Glutamatergic neuron (in vitro differentiated cells): ENCODE data around the gene ACADL. TPM values are rescaled to one million over a fixed set of nuclear protein-coding genes. Genes with fewer than 3 reads are reported as not detected.
"Not testable (repeated sequence)": the region's sequence is repeated elsewhere in the genome, so short reads cannot be mapped to it uniquely, and the experiment has no call there.

Experiments
- DNase-seq: peaks from one replicate; pipeline ENCODE4 v3.0.0; 2022
- H3K27ac Mint-ChIP-seq: one replicate; pipeline ENCODE4 v1.8.0; 2020; ENCODE audit warnings: mild to moderate bottlenecking, mixed read lengths, inconsistent platforms; ENCODE audit not compliant: unreplicated experiment
- H3K27me3 Mint-ChIP-seq: one replicate; pipeline ENCODE4 v1.8.0; 2020; ENCODE audit warnings: mild to moderate bottlenecking, moderate library complexity, mixed read lengths, inconsistent platforms; ENCODE audit not compliant: unreplicated experiment
- H3K36me3 Mint-ChIP-seq: one replicate; pipeline ENCODE4 v1.8.0; 2020; ENCODE audit warnings: mild to moderate bottlenecking, mixed read lengths, inconsistent platforms; ENCODE audit not compliant: unreplicated experiment
- H3K4me1 Mint-ChIP-seq: one replicate; pipeline ENCODE4 v1.8.0; 2020; ENCODE audit warnings: mild to moderate bottlenecking, low read depth, mixed read lengths, inconsistent platforms; ENCODE audit not compliant: unreplicated experiment
- H3K4me3 Mint-ChIP-seq: one replicate; pipeline ENCODE4 v1.8.0; 2020; ENCODE audit warnings: mild to moderate bottlenecking, mixed read lengths, inconsistent platforms; ENCODE audit not compliant: unreplicated experiment
- H3K9me3 Mint-ChIP-seq: one replicate; pipeline ENCODE4 v1.8.0; 2020; ENCODE audit warnings: mild to moderate bottlenecking, moderate library complexity, mixed read lengths, inconsistent platforms; ENCODE audit not compliant: unreplicated experiment
- total RNA-seq: library from RNA; stranded (reverse); fragmentation: NEBNext Ultra II Directional; extraction: Animal tissue kit (Norgen Biotek cat#: 25700); gene quantifications from one replicate; pipeline ENCODE4 v1.2.1, GENCODE V29; 2021; ENCODE audit not compliant: unreplicated experiment
- TF ChIP-seq, protein P1 (sequence below): fragments of 200-600 bp; sonication (generic); IDR thresholded peaks from one replicate; pipeline ENCODE4 v1.5.0; 2021; ENCODE audit not compliant: partially characterized antibody, unreplicated experiment

The ACADL gene
- total RNA-seq, 1 donor from 2014 or later: not detected

DNA sequence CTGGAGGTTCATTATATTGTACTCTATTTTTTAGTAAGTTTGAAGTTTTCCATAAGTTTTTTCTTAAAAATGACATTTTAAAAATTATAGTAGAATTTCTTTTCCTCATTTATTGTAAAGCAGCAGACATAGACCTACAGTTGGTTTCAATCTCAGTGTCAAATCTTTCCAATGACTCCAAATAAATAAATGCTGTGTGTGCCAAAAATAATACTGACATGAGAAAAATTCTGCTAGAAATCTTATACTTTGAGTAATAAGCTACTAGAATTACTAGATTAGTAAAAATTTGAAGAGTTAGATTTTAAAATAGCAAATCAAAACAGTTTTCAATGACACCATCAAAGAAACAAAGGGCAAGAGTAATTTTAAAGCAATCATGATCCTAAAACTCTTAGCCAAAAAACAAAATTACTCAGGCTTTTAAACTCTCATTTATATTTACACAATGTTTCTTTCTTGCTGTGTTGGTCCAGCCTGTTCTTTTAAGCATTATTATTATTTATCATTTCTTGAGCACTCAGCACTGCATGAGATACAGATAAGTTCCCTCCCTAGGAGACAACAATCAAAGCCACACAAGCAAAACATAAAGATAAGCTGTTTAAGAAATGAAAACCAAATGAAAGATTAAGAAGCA is 45.8 kb downstream of the ACADL start:
- DNase-seq: no peak
- Mint-ChIP-seq H3K27me3 (peaks cover 5% of the 10 kb centered on the region), H3K9me3 (peaks cover 2% of the 10 kb centered on the region), H3K36me3 (peaks cover 6% of the 10 kb centered on the region), H3K4me1 (no peaks in the 10 kb centered on the region), H3K4me3 (no peak overlapping the region), H3K27ac (no peak overlapping the region)
- TF ChIP-seq, protein P1, sequence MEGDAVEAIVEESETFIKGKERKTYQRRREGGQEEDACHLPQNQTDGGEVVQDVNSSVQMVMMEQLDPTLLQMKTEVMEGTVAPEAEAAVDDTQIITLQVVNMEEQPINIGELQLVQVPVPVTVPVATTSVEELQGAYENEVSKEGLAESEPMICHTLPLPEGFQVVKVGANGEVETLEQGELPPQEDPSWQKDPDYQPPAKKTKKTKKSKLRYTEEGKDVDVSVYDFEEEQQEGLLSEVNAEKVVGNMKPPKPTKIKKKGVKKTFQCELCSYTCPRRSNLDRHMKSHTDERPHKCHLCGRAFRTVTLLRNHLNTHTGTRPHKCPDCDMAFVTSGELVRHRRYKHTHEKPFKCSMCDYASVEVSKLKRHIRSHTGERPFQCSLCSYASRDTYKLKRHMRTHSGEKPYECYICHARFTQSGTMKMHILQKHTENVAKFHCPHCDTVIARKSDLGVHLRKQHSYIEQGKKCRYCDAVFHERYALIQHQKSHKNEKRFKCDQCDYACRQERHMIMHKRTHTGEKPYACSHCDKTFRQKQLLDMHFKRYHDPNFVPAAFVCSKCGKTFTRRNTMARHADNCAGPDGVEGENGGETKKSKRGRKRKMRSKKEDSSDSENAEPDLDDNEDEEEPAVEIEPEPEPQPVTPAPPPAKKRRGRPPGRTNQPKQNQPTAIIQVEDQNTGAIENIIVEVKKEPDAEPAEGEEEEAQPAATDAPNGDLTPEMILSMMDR: no peak

DNA sequence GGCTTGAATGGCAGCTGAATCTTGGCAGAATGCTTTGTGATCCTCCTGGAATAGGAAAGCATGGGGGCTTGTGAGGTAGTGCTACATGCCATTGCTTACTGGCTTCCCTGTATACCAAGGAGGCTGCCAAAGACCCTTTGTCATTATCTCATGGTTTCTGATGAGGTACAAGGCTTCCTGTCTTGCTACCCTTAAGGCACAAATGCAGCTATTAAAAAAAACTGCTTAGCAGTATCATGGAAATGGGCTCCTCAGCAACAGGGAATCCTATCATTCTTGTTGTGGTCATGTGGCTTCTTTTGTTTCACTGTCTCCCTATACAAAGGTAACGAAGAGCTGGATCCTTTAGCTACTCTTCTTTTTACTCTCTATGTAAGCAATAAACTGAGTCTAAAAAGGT is 47.5 kb downstream of the ACADL start:
- Mint-ChIP-seq H3K4me3 (no peak overlapping the region), H3K4me1 (no peaks in the 10 kb centered on the region), H3K27me3 (peaks cover under 1% of the 10 kb centered on the region), H3K9me3 (no peaks in the 10 kb centered on the region), H3K36me3 (no peaks in the 10 kb centered on the region), H3K27ac (no peak overlapping the region)
- no peak for DNase-seq
- TF ChIP-seq, protein P1: no peak

DNA sequence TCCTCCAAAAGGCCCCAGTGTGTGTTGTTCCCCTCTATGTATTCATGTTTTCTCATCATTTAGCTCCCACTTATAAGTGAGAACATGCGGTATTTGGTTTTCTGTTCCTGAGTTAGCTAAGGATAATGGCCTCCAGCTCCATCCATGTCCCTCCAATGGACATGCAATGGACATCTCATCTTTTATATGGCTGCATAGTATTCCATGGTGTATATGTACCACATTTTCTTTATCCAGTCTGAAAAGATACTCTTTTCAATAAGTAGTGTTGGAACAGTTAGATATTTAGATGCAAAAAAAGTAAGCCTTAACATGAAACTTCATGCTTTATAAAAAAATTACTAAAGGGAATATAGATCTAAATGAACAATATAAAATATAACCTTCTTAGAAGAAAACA is 48.1 kb downstream of the ACADL start:
- DNase-seq, H3K4me3 Mint-ChIP-seq, H3K27ac Mint-ChIP-seq, H3K27me3 Mint-ChIP-seq, H3K9me3 Mint-ChIP-seq, H3K4me1 Mint-ChIP-seq, H3K36me3 Mint-ChIP-seq: not testable (repeated sequence)

DNA sequence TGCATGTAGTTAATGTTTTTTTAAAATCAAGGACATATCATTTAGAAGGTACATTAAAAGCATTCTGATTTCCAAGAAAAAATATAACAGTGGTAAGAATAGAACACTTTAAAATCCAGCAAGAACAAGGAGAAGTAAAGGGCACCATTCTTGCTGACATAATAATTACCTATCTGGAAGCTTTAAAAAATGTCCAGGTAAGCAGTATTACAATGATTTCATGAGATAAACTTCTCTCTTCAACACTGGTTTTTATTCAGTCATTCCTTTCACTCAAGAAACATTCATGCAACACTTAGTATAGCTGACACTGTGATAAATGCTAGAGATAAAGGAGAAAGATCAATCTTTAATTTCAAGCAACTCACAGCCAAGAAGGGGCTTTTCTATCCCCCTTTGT is 51.2 kb downstream of the ACADL start:
- Mint-ChIP-seq H3K27me3 (peaks cover 7% of the 10 kb centered on the region), H3K9me3 (peaks cover 14% of the 10 kb centered on the region), H3K36me3 (no peaks in the 10 kb centered on the region), H3K4me3 (no peak overlapping the region), H3K4me1 (peaks cover 2% of the 10 kb centered on the region), H3K27ac (no peak overlapping the region)
- TF ChIP-seq, protein P1: no peak
- no peak for DNase-seq

DNA sequence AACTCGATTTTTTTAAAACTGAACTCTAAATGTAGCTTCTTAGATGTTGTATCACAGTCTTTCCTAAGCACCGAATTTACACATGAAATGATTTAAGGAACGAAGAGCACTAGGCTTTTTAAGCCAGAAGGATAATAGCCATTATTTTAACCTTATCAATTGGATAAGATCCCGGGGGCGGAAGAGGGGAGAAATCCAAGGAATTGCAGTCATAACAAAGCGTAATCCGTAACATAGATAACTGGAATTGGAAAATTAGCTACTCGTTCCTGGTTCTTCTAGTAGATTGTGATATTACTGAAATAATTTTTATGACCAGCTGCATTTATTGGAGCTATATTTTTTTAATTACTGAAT is 53.0 kb downstream of the ACADL start:
- peaks cover 8% of the 10 kb centered on the region for H3K4me1 Mint-ChIP-seq
- no peak for DNase-seq
- H3K4me3 Mint-ChIP-seq: peak overlapping the region; percentile 94
- peaks cover 7% of the 10 kb centered on the region for H3K27me3 Mint-ChIP-seq
- TF ChIP-seq, protein P1: no peak
- peak overlapping the region; percentile 88 for H3K27ac Mint-ChIP-seq
- peaks cover 14% of the 10 kb centered on the region for H3K9me3 Mint-ChIP-seq
- H3K36me3 Mint-ChIP-seq: no peaks in the 10 kb centered on the region
